ENCODE data around the gene ARHGAP21.
A peak's percentile ranks its signal among the peaks of the same experiment; 100 is the strongest.
"Not testable (repeated sequence)": the region's sequence is repeated elsewhere in the genome, so short reads cannot be mapped to it uniquely, and the experiment has no call there.

ARHGAP21 gene

GRCh38 chr10:24723788-24724380, at the start of gene ARHGAP21:
TSS of gene ARHGAP21 (minus strand) at chr10:24723887. CDS start at chr10:24721899, 1,988 bp downstream.
- peak; percentile 28 for DNase-seq

- no peak for DNase-seq
Observed at GRCh38 chr10:24771943-24772694, 48.4 kb upstream of the ARHGAP21 start.

GRCh38 chr10:24764991-24765390, 41.3 kb upstream of the ARHGAP21 start:
- not testable (repeated sequence) for DNase-seq

- DNase-seq: no peak
Observed at GRCh38 chr10:24762966-24763623, 39.4 kb upstream of the ARHGAP21 start.

GRCh38 chr10:24762161-24762924, 38.7 kb upstream of the ARHGAP21 start:
- DNase-seq: no peak

- no peak for DNase-seq
Observed at GRCh38 chr10:24759672-24760071, 36.0 kb upstream of the ARHGAP21 start.

- not testable (repeated sequence) for DNase-seq
Observed at GRCh38 chr10:24758254-24758653, 34.6 kb upstream of the ARHGAP21 start.

GRCh38 chr10:24756283-24756682, 32.6 kb upstream of the ARHGAP21 start:
- no peak for DNase-seq

- no peak for DNase-seq
Observed at GRCh38 chr10:24751716-24752115, 28.0 kb upstream of the ARHGAP21 start.

- DNase-seq: no peak
Observed at GRCh38 chr10:24750695-24751094, 27.0 kb upstream of the ARHGAP21 start.

- DNase-seq: no peak
Observed at GRCh38 chr10:24748214-24748613, 24.5 kb upstream of the ARHGAP21 start.

- DNase-seq: no peak
Observed at GRCh38 chr10:24744946-24745345, 21.3 kb upstream of the ARHGAP21 start.

- DNase-seq: no peak
Observed at GRCh38 chr10:24740714-24741113, 17.0 kb upstream of the ARHGAP21 start.

- DNase-seq: no peak
Observed at GRCh38 chr10:24737001-24737400, 13.3 kb upstream of the ARHGAP21 start.

- no peak for DNase-seq
Observed at GRCh38 chr10:24731942-24732341, 8.3 kb upstream of the ARHGAP21 start.

GRCh38 chr10:24730811-24731210, 7.1 kb upstream of the ARHGAP21 start:
- DNase-seq: no peak

- no peak for DNase-seq
Observed at GRCh38 chr10:24727786-24728185, 4.1 kb upstream of the ARHGAP21 start.

- no peak for DNase-seq
Observed at GRCh38 chr10:24726626-24727025, 2.9 kb upstream of the ARHGAP21 start.

- not testable (repeated sequence) for DNase-seq
Observed at GRCh38 chr10:24726029-24726428, 2.3 kb upstream of the ARHGAP21 start.

GRCh38 chr10:24724381-24725228, 918 bp upstream of the ARHGAP21 start:
- DNase-seq: peak; percentile 97

GRCh38 chr10:24723386-24723787, 300 bp downstream of the ARHGAP21 start:
- DNase-seq: no peak

GRCh38 chr10:24722676-24723385, 856 bp downstream of the ARHGAP21 start:
- peak; percentile 42 for DNase-seq
